Left kidney (tissue), 8 donors: ENCODE measurements around the gene HPN. TPM values are rescaled to one million over a fixed set of nuclear protein-coding genes. Genes with fewer than 3 reads are reported as not detected.
"Not testable (repeated sequence)": the region's sequence is repeated elsewhere in the genome, so short reads cannot be mapped to it uniquely, and the experiment has no call there.

Source experiments
- DNase-seq: peaks from one replicate; pipeline ENCODE4 v3.0.0-alpha.2; 2013
- long read RNA-seq, 8 donors: transcript quantifications; one replicate each; lab custom pipeline, GENCODE V29; 2026
- polyA plus RNA-seq: library from polyadenylated mRNA; unstranded; fragments of 120-200 nt; gene quantifications from one replicate; pipeline ENCODE4 v1.2.1, GENCODE V29; 2013; ENCODE audit not compliant: insufficient read length

The HPN gene
- 89.0 TPM for polyA plus RNA-seq
- long read RNA-seq, donor 1, partial matches to known transcripts = 83 of 91 reads
- long read RNA-seq, donor 1, other reads (novel, unspliced or antisense) = 7 of 91 reads
- long read RNA-seq, donor 2, partial matches to known transcripts = 65 of 65 reads
- long read RNA-seq, donor 2, other reads (novel, unspliced or antisense) = 0 of 65 reads
- long read RNA-seq, donor 3, partial matches to known transcripts = 64 of 64 reads
- long read RNA-seq, donor 3, other reads (novel, unspliced or antisense) = 0 of 64 reads
- long read RNA-seq, donor 4, partial matches to known transcripts = 10 of 10 reads
- long read RNA-seq, donor 4, other reads (novel, unspliced or antisense) = 0 of 10 reads
- long read RNA-seq, donor 5, partial matches to known transcripts = 98 of 107 reads
- long read RNA-seq, donor 5, other reads (novel, unspliced or antisense) = 9 of 107 reads
- long read RNA-seq, donor 6, partial matches to known transcripts = 89 of 97 reads
- long read RNA-seq, donor 6, other reads (novel, unspliced or antisense) = 8 of 97 reads
- long read RNA-seq, donor 7, partial matches to known transcripts = 78 of 86 reads
- long read RNA-seq, donor 7, other reads (novel, unspliced or antisense) = 8 of 86 reads
- long read RNA-seq, donor 8, partial matches to known transcripts = 29 of 29 reads
- long read RNA-seq, donor 8, other reads (novel, unspliced or antisense) = 0 of 29 reads

DNA sequence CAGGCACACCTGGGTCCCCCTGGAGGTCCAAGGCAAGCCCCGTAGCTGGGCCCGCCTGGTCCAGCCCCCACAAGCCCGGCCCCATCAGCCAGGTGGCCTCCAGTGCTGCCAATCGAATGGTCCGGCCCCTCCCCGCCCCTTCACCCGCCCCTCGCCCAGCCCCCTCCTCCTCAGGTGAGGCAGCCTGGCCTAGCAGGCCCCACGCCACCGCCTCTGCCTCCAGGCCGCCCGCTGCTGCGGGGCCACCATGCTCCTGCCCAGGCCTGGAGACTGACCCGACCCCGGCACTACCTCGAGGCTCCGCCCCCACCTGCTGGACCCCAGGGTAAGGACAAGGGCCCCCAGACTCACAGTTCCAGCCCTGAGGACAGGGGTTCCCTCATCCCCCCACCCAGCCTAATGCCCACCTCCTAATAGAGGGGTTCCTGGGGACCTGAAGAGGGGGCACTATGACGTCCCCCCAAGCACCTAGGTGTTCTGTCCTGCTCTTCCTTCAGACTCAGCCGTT, at the start of gene HPN:
HPN (plus strand) TSS at position 174 of the 508 bp plus-strand sequence. CDS start 786 bp downstream, outside the sequence.
- no peak for DNase-seq

DNA sequence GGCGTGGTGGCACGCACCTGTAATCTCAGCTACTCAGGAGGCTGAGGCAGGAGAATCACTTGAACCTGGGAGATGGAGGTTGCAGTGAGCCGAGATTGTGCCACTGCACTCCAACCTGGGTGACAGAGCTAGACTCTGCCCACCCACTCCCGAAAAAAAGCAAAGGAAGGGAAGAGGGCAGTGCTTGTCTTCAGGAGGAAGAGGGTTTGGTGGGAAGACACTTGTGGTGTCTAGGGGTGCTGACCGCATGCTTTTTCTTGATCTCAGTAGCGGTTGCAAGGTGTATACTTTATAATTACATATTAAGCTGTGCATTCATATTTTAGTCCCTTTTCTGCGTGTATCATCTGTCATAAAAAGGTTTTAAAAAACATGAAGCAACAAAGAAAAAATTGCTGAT, 48.9 kb upstream of the HPN start:
- not testable (repeated sequence) for DNase-seq

DNA sequence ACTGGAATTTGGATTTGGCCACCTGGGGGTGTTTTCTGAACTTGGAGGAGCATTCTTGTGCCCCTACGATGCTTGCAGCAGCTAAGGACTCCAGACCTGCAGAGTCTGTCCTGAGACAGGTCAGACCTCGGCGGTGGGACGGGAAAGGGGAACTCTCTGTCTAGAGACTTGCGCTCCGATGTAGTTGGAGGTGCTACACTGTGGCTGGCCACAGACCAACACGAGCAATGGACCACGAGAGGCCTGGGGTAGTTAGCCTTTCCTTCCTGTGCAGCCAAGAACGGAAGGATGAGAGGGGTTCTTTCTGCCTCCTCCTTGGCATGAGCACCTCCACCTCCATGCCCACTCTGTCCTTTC, 47.3 kb upstream of the HPN start:
- no peak for DNase-seq

DNA sequence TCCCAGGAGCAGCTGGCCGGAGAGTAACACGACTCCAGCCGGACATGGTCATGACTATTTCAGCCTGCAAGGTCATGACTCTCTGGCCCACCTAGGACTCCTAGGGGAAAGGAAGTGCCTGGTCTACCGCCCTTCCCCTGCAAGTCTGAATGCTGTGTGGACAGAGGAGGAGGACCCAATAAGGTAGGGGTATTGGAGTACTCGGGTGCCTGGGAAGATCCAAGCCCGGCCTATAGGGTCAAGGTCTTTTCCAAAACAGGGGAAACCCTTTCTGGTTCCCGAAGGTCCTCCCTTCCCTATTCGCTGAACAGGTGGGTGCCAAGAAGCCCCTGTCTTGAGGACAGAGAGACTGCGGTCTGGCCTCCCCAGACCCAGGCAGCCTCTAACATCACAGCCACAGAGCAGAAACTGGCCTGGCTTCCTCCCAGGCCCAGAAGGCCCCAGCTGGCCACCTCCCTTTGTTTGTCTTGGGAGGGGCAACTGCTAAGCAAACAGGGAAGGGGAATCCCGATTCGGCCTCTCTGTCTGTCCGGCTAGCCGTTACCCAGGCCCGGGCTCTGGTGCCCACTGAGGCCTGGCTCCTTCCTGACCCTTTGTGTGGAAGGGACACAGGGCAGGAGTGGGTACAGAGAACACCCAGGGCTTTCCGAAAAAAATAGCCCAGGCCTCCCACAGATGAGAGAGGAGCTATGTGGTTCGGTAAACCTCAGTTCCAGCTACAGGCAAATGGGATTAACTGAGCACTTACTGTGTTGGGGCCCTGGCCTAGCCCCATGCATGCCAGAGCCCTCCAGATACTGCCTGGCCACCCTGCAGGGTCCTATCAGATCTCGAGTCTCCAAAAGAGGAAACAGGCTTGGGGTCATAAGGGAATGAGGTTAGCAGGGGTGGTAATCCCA, 46.6 kb upstream of the HPN start:
- DNase-seq = no peak

DNA sequence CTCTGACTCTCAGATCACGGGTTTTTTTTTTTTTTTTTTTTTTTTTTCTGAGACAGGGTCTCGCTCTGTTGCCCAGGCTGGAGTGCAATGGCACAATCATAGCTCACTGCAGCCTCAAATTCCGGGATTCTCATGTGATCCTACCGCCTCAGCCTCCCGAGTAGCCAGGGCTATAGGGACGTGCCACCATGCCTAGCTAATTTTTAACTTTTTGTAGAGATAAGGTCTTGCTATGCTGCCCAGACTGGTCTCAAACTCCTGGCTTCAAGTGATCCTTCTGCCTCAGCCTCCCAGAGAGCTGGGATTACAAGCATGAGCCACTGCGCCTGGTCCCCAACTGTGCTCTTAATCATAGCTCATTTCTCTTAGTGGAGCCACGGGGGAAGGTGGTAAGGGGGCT, 46.0 kb upstream of the HPN start:
- no peak for DNase-seq

DNA sequence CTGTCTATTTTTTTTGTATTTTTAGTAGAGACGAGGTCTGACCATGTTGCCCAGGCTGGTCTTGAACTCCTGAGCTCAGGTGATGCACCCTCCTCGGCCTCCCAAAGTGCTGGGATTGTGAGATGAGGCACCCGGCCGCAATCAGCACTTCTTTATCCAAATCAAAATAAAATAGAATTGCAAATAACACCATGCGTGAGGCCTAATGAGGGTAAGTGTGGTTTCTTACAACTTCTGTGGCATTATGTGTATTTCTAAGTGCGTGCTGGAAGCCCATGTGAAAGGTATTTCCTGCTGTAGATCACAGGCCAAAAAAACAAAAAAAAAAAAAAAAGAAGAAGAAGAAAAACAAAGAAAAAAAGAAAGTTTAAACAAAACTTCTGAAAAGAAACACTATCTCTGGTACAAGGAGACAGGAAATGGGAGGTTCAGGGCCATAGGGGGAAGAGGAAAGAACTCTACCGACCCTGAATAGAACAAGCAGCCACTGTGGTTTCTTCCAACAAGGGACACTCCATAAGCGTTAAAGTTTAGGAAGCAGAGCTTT, 44.4 kb upstream of the HPN start:
- DNase-seq = no peak

DNA sequence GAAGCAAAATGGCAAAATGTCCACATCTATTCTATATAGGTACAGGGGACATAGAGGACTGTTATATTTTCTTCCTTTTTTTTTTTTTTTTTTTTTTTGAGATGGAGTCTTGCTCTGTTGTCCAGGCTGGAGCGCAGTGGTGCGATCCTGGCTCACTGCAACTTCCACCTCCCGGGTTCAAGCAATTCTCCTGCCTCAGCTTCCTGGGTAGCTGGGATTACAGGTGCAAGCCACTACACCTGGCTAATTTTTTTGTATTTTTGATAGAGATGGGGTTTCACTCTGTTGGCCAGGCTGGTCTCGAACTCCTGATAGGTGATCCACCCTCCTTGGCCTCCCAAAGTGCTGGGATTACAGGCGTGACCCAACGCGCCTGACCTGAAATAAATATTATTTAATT, 43.3 kb upstream of the HPN start:
- not testable (repeated sequence) for DNase-seq

DNA sequence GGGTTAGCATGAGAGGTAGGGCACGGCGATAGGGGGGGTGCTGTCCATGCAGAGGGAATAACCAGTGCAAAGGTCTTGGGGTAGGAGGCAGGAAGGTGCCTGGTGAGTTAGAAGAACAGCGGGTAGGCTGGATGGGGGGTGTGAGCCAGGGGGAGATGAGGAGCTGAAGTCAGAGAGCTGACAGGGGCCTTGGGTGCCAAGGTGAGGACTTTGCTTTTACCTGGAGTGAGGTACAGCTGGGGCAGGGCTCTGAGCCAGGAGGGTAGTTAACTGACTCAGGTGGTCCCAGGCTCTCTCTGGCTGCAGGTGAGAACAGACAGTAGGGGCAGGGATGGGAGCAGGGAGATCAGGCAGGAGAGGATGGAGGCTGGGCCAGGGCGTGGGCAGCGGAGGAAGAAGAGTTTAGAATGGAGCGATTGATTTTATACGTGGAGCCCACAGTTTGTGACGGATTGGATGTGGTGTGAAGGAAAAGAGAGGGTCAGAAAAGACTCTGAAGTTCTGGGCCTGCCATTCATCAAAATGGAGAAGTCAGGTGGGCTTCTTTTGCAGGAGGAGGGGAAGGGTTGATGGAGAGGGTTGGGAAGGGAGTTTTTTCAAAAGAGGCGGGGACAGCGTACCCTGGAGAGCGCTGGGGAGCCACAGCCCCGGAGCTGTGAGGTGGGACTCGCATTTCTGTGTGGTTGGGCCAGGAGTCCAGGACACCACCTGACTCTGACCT, 42.6 kb upstream of the HPN start:
- DNase-seq = no peak

DNA sequence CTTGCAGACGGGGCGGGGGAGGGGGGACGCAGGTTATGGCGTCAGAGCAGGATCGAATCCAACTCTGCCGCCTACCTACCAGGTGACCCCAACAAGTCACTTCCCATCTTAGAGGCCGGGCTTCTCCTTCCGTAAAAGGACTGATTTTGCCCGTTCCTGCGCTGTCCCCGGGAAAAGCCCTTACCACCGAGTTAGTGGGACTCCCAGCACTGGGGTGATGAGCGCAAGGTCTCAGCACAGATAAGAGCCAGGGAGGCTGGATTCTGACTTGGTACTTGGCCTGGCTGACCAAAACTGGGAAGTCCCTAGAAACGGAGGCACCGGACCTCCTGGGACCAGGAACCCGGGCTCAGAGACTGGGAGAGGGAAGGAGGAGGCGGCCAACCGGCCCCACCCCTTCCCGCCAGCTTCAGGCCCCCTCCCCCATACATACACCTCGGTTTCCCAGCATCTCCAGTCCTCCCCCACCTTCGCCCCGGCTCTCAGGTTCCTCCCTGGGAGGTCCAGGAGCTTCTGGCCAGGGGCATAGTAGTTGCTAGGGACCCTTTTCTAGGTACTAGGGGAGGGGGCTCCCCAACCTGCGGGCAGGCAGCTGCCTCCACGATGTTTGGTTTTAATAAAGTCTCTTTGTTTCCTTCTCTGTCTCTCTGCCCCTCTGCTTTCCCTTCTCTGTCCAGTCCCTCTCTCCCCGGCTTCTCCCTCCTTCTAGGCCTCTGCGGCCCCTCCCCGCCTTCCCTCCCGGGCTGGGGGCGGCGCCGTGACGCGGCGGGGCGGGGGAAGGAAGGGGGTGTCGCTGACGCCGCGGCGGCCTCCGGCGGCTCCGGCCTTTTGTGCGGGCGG, 41.8 kb upstream of the HPN start, which contains the start of gene GRAMD1A:
GRAMD1A (plus strand) TSS at position 826 of the 840 bp plus-strand sequence. CDS start 156 bp downstream, outside the sequence.
- DNase-seq = peak; percentile 91

DNA sequence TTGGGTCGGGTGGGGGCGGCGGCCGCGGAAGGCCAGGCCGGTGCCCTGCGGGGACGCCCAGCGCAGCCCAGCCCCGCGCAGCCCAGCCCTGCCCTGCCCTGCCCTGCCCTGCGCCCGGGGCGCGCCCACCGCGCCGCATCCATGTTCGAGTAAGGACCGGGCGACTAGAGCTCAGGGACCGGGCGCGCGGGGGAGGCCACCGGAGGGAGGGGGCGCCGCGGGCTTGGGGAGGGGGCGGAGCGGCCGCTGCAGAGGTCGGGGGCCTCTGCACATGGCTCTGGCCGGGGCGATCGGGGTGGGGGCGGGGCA, 41.2 kb upstream of the HPN start:
- DNase-seq = no peak

DNA sequence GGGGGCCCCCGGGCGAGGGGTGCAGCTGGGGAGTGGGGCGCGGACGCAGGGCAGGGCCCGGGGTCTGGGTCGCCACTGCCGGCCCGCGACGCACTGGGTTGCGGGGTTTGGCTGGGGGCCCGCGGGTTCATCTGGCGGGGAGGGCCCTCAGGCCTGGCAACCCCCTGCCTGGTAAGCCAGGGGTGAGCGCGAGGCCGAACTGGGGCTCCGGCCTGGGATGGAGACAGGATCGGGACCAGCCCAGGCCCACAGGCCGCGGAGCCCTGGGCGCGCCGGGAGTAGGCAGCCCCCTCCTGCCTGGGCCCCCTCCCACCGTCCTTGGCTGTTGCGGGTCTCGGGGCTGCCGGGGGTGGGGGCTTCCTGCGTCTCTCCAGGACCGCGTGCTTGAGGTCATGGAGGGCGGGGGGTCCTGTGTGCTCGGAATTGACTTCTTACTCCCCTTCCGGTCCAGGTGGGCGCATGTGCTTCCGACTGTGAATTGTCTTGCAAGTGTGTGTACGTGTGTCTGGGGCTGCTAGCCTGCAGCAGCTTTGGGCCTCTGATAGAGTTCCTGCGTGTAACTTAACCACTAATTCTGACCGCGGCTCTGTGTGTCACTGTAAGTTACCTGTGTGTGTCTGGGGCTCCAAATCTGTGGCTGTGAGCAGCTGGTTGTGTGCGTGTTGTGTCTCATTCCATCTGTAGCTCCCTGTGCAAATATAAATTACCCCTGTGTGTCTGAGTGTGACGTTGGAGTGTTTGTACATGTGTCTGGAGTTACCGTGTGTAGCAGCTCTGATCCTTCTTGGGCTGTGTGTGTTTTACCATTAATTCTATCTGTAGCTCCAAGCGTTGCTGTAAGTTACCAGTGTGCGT, 40.6 kb upstream of the HPN start:
- DNase-seq = no peak

DNA sequence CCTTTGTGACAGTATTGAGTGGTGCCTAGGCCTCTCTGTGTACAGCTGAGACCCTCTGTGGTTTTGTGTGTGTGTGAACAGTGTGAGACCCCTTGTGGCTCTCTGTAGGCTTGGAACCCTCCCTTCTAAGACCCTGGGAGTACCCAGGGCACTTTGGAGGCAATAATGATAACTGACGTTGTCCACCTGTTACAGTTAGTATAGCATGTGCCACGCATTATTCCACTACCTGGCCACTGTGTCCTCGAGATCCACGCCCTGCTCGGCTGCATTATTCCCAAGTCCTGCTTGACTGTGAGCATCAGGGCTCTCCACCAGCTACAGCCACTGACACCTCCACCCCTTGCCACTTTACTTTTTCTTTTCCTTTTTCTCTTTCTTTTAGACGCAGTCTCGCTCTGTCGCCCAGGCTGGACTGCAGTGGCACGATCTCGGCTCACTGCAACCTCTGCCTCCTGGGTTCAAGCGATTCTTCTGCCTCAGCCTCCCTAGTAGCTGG, 39.4 kb upstream of the HPN start:
- no peak for DNase-seq

DNA sequence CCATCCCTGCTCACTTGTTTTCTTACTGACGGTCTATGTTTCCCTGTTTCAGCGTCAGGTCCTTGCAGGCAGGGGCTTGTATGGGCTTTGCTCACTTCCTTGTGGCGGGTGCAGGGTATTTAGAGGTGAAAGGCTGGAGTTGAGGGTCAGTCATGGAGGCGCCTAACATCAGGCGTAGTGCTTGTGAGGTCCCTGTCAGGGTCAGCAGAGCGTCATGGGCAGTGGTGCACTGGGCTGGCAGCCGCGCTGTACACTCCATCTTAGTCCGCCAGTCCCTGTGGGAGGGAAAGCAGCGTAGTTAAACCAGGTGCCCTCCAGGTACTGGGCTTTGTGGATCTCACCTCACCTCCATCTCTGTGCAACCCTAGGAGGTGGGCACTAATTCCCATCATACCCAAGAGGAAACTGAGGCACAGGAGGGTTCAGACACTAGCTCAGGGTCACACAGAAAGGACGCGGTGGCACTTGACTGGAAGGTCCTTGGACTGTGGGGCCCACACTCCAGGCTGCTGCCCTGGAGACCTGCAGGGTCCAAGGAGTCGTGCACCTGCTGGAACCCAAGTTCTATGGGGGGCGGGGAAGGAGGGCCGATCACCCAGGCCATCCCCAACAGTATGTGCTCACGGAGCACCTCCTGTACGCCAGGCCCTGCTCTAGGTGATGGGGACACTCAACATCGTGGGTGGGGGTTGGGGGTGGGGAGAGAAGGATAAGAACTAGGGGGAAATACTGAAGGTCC, 36.8 kb upstream of the HPN start:
- DNase-seq = no peak

DNA sequence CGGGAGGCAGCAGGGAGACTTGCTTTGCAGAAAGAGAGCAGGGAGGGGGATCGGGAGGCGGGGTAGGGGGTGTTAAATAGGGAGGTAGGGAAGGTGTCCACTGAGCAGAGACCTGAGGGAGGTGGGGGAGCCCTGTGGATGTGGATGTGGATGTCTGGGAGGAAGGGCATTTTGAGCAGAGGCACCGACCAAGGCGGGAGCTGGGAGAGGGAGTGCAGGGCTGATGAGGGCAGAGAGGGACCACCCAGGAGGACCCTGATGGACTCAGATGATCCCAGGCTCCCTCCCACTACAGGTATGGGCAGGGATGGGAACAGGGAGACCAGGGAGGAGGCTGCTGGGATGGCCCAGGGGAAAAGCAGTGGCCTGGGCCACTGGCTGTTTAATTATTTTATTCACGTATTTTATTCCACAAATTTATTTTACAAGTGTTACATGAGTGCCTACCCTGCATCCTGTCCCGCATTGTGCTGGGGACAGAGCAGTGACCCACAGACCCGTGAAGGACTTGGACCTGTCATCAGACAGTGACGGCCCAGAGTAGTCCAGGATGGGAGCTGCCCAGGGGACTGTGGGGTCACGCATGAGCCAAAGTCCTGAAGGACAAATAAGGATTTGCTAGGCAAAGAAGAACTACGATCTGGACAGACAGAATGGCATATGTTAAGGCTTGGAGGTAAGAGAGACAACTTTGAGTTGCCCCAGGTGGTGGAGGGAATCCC, 36.1 kb upstream of the HPN start:
- no peak for DNase-seq

DNA sequence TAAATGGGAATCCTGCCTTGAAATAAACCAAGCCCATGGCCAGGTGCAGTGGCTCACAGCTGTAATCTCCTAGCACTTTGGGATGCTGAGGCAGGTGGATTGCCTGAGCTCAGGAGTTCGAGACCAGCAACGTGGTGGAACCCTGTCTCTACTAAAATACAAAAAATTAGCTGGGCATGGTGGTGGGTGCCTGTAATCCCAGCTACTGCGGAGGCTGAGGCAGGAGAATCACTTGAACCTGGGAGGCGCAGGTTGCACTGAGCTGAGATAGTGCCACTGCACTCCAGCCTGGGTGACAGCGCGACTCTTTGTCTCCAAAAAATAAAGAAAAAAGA, 35.5 kb upstream of the HPN start:
- not testable (repeated sequence) for DNase-seq

DNA sequence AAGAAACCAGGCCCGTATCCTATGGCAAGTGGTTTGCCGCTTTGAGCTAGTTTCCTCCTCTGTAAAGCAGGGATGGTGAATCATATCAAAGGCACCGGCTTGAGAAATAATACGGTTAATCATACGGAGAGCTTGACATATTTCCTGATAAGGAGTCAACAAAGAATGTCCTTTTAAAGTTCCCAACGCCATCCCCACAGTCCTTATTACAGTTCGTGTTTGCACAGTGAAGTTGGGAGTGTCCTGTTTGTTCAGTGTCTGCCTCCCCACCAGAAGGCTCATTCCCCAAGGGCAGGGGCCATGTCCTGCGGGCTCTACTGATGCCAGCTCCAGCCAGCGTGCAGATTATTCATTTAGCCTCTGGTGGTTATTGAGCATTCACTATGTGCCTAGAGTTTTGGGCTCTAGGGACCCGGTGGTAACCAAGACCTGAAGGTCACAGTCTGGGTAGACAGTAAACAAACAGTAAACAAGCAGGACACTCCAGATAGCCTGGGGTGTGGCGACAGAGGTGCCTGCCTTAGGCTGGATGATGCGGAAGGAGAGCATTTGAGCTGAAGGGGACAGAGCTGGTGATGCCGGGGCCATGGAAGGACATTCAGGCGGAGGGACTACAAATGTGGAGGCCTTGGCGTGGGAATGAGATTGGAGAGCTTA, 35.1 kb upstream of the HPN start:
- DNase-seq = no peak

DNA sequence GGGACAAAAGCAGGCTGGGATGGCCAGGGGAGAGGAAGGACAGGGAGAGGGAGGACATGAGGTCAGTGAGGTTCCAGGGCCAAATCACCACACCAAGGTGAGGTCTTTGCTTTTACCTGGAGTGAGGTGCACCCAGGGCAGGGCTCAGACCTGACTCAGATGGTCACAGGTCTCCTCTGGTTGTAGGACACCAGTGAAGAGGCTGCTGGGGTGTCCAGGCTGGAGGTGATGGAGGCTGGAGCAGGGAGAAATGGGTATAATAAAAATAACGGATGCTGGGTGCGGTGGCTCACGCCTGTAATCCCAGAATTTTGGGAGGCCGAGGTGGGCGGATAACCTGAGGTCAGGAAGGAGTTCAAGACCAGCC, 34.5 kb upstream of the HPN start:
- DNase-seq = no peak
